ENCODE measurements around the gene RALGAPA2.

The RALGAPA2 gene

GRCh38 chr20:20414640-20415220 lies 297.7 kb downstream of the RALGAPA2 start:
- Histone ChIP-seq H3K27me3 (ENCODE audit: insufficient read depth, poor library complexity, severe bottlenecking) (no peaks in the 10 kb centered on the region), H3K27ac (replicated peaks) (no peak overlapping the region), H3K4me3 (replicated peaks; ENCODE audit: insufficient read depth, low read length) (no peak overlapping the region)
- DNase-seq (ENCODE audit: low read depth in 1 of 2, low spot score in 1 of 2), result no peak
- TF ChIP-seq GABPA (IDR thresholded peaks at IDR 0.05; ENCODE audit: low read depth) (no peak), POLR2AphosphoS5 (IDR thresholded peaks at IDR 0.05; ENCODE audit: low read depth) (no peak), SPI1 (IDR thresholded peaks at IDR 0.05; ENCODE audit: borderline replicate concordance, low read depth) (no peak), REST (IDR thresholded peaks at IDR 0.05; ENCODE audit: insufficient replicate concordance, low read depth) (no peak), CTCF (IDR thresholded peaks at IDR 0.05; ENCODE audit: insufficient read depth, low read length) (no peak)

- no peak overlapping the region for H3K4me3 ChIP-seq (replicated peaks; ENCODE audit: insufficient read depth, low read length)
- no peak overlapping the region for H3K27ac ChIP-seq (replicated peaks)
- no peak for TF ChIP-seq CTCF (IDR thresholded peaks at IDR 0.05; ENCODE audit: insufficient read depth, low read length)
- TF ChIP-seq POLR2AphosphoS5 (IDR thresholded peaks at IDR 0.05; ENCODE audit: low read depth), result no peak
- TF ChIP-seq SPI1 (IDR thresholded peaks at IDR 0.05; ENCODE audit: borderline replicate concordance, low read depth), result no peak
- TF ChIP-seq REST (IDR thresholded peaks at IDR 0.05; ENCODE audit: insufficient replicate concordance, low read depth), result no peak
- TF ChIP-seq GABPA (IDR thresholded peaks at IDR 0.05; ENCODE audit: low read depth), result no peak
- no peaks in the 10 kb centered on the region for H3K27me3 ChIP-seq (ENCODE audit: insufficient read depth, poor library complexity, severe bottlenecking)
- no peak for DNase-seq (ENCODE audit: low read depth in 1 of 2, low spot score in 1 of 2)
Measured at GRCh38 chr20:20413810-20414281, 298.6 kb downstream of the RALGAPA2 start.

GRCh38 chr20:20412750-20413149 lies 299.7 kb downstream of the RALGAPA2 start:
- Histone ChIP-seq H3K27me3 (ENCODE audit: insufficient read depth, poor library complexity, severe bottlenecking) (no peaks in the 10 kb centered on the region), H3K27ac (replicated peaks) (no peak overlapping the region), H3K4me3 (replicated peaks; ENCODE audit: insufficient read depth, low read length) (no peak overlapping the region)
- TF ChIP-seq POLR2AphosphoS5 (IDR thresholded peaks at IDR 0.05; ENCODE audit: low read depth) (no peak), CTCF (IDR thresholded peaks at IDR 0.05; ENCODE audit: insufficient read depth, low read length) (no peak), SPI1 (IDR thresholded peaks at IDR 0.05; ENCODE audit: borderline replicate concordance, low read depth) (no peak), GABPA (IDR thresholded peaks at IDR 0.05; ENCODE audit: low read depth) (no peak), REST (IDR thresholded peaks at IDR 0.05; ENCODE audit: insufficient replicate concordance, low read depth) (no peak)
- no peak for DNase-seq (ENCODE audit: low read depth in 1 of 2, low spot score in 1 of 2)

Data from HL-60 (cell line).